Adrenal gland (tissue), 12 donors: Measurements from ENCODE around the gene STK32C. TPM values are rescaled to one million over a fixed set of nuclear protein-coding genes. Genes with fewer than 3 reads are reported as not detected.
"Not testable (repeated sequence)": the region's sequence is repeated elsewhere in the genome, so short reads cannot be mapped to it uniquely, and the experiment has no call there.

ENCODE experiments used
- DNase-seq, 7 donors: peaks; one replicate each; pipeline ENCODE4 v3.0.0-alpha.2; 2019 to 2020
- H3K27ac ChIP-seq, 5 donors: fragments of 200-600 bp; sonication (generic) in 4 of 5; 1 replicate in 3 of 5; 2 replicates in 2 of 5; pipeline versions ENCODE4 v1.5.1 to v1.8.0; 2016 to 2020; ENCODE audit warnings: mild to moderate bottlenecking in 1 of 5
- H3K27me3 ChIP-seq: fragments of 200-600 bp; 2 replicates; pipeline ENCODE4 v1.8.0; 2021
- H3K36me3 ChIP-seq, 2 donors: fragments of 200-600 bp; replicated peaks in 1 of 2; 1 replicate in 1 of 2; 2 replicates in 1 of 2; pipeline versions ENCODE4 v1.5.1 to v1.8.0; 2018 to 2022
- H3K4me1 ChIP-seq, 2 donors: fragments of 200-600 bp; replicated peaks in 1 of 2; 1 replicate in 1 of 2; 2 replicates in 1 of 2; pipeline versions ENCODE4 v1.5.1 to v1.8.0; 2018 to 2021
- H3K4me3 ChIP-seq, 4 donors: fragments of 200-600 bp; sonication (generic) in 3 of 4; one replicate each; pipeline ENCODE4 v1.5.1; 2016 to 2018
- H3K9me3 ChIP-seq, 3 donors: fragments of 200-600 bp; sonication (generic) in 1 of 3; replicated peaks in 1 of 3; 1 replicate in 2 of 3; 2 replicates in 1 of 3; pipeline versions ENCODE4 v1.5.1 to v1.8.0; 2016 to 2021
- CTCF ChIP-seq, 6 experiments: fragments of 450-650 bp in 4 of 6; fragments of 200-600 bp in 2 of 6; sonication (generic) in 1 of 6; IDR thresholded peaks; 1 replicate in 5 of 6; 2 replicates in 1 of 6; pipeline versions ENCODE4 v1.5.1 to v1.8.0; 2016 to 2021; ENCODE audit warnings: antibody characterized with exemption in 6 of 6, mild to moderate bottlenecking in 2 of 6, moderate library complexity in 1 of 6
- POLR2A ChIP-seq, 2 donors: fragments of 450-650 bp; IDR thresholded peaks; one replicate each; pipeline ENCODE4 v1.6.1; 2017; ENCODE audit warnings: antibody characterized with exemption in 2 of 2, mild to moderate bottlenecking in 2 of 2, moderate library complexity in 1 of 2
- WGBS, 4 donors: extraction: QIAGEN DNeasy Blood & Tissue Kit in 2 of 4; methylation state at CpG; one replicate each; pipeline versions ENCODE4 v1.1.5 to v1.1.7; 2013 to 2017; 5-methylcytosine and 5-hydroxymethylcytosine counted together
- intact Hi-C, 2 donors: fragments of 100-400 bp; cut with DNase I; formaldehyde crosslinking; loops; one replicate each; pipeline versions ENCODE4 v1.14.1 to v1.15.0; 2022 to 2023
- polyA plus RNA-seq, 3 donors: library from polyadenylated mRNA; stranded (reverse); fragments of 200-250 nt in 2 of 3; fragments of 350-450 nt in 1 of 3; fragmentation: Illumina TruSeq in 1 of 3; extraction: RNeasy Lipid Tissue Mini Kit (QIAGEN cat#74804) in 1 of 3; gene quantifications; one replicate each; pipeline ENCODE4 v1.2.3, GENCODE V29; 2013 to 2014
- total RNA-seq, 9 donors: library from RNA; depleted of rRNA in 4 of 9; stranded (reverse); fragments of >200 nt in 4 of 9; fragments of 120-200 nt in 1 of 9; fragmentation: NEBNext Ultra II Directional in 1 of 9; extraction: Animal tissue kit (Norgen Biotek cat#: 25700) in 1 of 9; gene quantifications; one replicate each; pipeline versions ENCODE4 v1.1.0 to v1.2.4, GENCODE V29; 2013 to 2023
- donor health status: healthy with polysubstance abuse.
- donor health status: Bipolar disorder and iron deficiency.
- donor health status: DM: yes; HTN: yes; CAD: no.
- donor health status: DM: no; HTN: no; CAD: no.
- donor health status: DM: no; HTN: no; CAD: no.
- donor health status: DM: yes; HTN: yes; CAD: no.

The STK32C gene
- total and polyA plus RNA-seq, 12 donors = 2.8 to 36.5 (median 15.9) TPM

DNA sequence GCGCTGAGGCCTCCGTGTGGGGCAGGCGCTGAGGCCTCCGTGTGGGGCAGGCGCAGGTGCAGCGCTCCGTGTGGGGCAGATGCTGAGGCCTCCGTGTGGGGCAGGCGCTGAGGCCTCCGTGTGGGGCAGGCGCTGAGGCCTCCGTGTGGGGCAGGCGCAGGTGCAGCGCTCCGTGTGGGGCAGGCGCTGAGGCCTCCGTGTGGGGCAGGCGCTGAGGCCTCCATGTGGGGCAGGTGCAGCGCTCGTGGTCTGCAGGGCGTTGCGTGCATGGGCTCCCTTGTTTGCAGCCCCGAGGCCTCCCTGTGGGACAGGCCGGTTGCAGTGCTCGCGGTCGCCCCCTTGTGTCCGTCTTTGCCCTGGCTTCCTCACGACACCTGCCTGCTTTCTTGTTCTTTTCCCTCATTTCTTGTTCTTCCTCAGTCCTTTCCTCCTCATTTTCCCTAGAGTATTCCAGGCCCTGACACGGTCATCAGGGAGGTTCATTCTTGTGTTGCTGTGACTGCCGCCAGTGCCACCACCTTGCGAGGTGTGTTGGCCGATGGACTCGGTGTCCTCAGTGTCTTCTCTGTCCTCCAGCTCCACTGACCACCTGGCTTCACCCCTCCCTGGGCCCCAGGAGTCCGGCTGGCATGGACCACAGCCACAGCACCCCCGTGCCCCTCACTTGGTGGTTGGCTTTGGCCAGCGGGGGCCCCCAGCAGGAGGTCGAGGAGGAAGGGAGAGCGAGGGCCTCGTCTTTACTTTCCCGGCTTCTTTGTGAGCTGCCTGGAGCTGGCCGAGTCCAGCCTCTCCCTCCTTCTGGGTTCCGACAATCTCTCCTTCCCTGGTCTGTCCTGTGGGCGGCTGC lies 44.9 kb upstream of the STK32C start:
- H3K27ac ChIP-seq, H3K9me3 ChIP-seq, H3K4me1 ChIP-seq, H3K36me3 ChIP-seq, H3K27me3 ChIP-seq, H3K4me3 ChIP-seq: not testable (repeated sequence)
- intact Hi-C loops = loop anchor here (5.0 kb wide), 2 partner anchors 50 to 130 kb away; no protein-coding TSS in a partner anchor
- WGBS, 4 donors = 44 to 56% (median 53%) methylated on average over 22 to 34 of the region's 44 CpGs
- DNase-seq = peak; percentile 67 to 89 (median 79)
- peak; percentile 82 to 92 (median 86) for TF ChIP-seq CTCF (IDR thresholded peaks at IDR 0.05)

DNA sequence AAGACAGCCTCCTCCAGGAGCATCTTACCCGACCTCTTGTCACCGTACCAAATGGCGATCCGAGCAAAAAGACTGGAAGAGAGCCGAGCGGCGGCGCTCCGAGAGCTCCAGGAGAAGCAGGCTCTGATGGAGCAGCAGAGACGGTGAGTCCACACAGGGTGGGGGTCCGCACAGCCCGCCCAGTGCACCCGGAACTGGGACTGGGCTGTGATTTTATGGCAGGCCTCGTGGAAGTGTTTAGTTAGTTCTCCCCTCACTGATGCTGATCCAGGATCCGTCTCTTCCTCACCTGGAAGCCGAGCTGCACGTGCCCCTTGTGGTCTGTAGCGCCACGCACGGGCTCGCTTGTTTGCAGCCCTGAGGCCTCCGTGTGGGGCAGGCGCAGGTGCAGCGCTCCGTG lies 43.9 kb upstream of the STK32C start:
- intact Hi-C loops = loop anchor here (2.0 to 5.0 kb wide), 3 partner anchors 49 to 129 kb away; no protein-coding TSS in a partner anchor

GRCh38 chr10:132350946-132351345 lies 43.2 kb upstream of the STK32C start:
- H3K4me1 ChIP-seq = no peaks in the 10 kb centered on the region
- TF ChIP-seq POLR2A (IDR thresholded peaks at IDR 0.05) (no peak), CTCF (IDR thresholded peaks at IDR 0.05) (no peak)
- DNase-seq = no peak
- H3K4me3 ChIP-seq = no peak overlapping the region
- H3K27me3 ChIP-seq = no peaks in the 10 kb centered on the region
- H3K36me3 ChIP-seq = peaks cover 0 to 6% of the 10 kb centered on the region in 2 donors
- H3K27ac ChIP-seq = no peak overlapping the region
- intact Hi-C loops = loop anchor here (2.0 to 5.0 kb wide), 3 partner anchors 49 to 129 kb away; no protein-coding TSS in a partner anchor
- WGBS, 4 donors = 94 to 97% (median 95%) methylated on average over 10 to 17 of the region's 17 CpGs
- H3K9me3 ChIP-seq = no peaks in the 10 kb centered on the region

More for the DNA sequence above, 43.9 kb upstream of the STK32C start:
- no peak for DNase-seq
- Histone ChIP-seq H3K36me3 (peaks cover 0 to 6% of the 10 kb centered on the region in 2 donors), H3K27ac (no peak overlapping the region), H3K4me3 (no peak overlapping the region), H3K27me3 (no peaks in the 10 kb centered on the region), H3K9me3 (no peaks in the 10 kb centered on the region), H3K4me1 (no peaks in the 10 kb centered on the region)
- 86 to 92% (median 88%) methylated on average over 17 to 25 of the region's 25 CpGs for WGBS, 4 donors
- TF ChIP-seq POLR2A (IDR thresholded peaks at IDR 0.05) (no peak), CTCF (IDR thresholded peaks at IDR 0.05) (no peak)

GRCh38 chr10:132350391-132350790 lies 42.6 kb upstream of the STK32C start:
- Histone ChIP-seq H3K4me1 (no peaks in the 10 kb centered on the region), H3K4me3 (no peak overlapping the region)
- WGBS, 4 donors = 70 to 81% (median 76%) methylated on average over 10 to 11 of the region's 11 CpGs

More at GRCh38 chr10:132350391-132350790, 42.6 kb upstream of the STK32C start:
- no peak overlapping the region for H3K27ac ChIP-seq
- no peak for DNase-seq
- TF ChIP-seq CTCF (IDR thresholded peaks at IDR 0.05) (no peak), POLR2A (IDR thresholded peaks at IDR 0.05) (no peak)
- no peaks in the 10 kb centered on the region for H3K9me3 ChIP-seq
- intact Hi-C loops = loop anchor here (2.0 to 5.0 kb wide), 3 partner anchors 48 to 128 kb away; no protein-coding TSS in a partner anchor
- no peaks in the 10 kb centered on the region for H3K27me3 ChIP-seq
- H3K36me3 ChIP-seq = peaks cover 0 to 6% of the 10 kb centered on the region in 2 donors
